Activated CD8-positive, alpha-beta T cell treated with anti-CD3 and anti-CD28 coated beads for 36 hours (primary cell): ENCODE measurements around the gene MOCS3. TPM values are rescaled to one million over a fixed set of nuclear protein-coding genes. Genes with fewer than 3 reads are reported as not detected.

Experiments used
- ATAC-seq: fragments of 200-7000 bp; cut with Tn5 transposase; one replicate; pipeline ENCODE4 v1.10.0; 2021; ENCODE audit warnings: mild to moderate bottlenecking, moderate library complexity
- CTCF ChIA-PET: fragments of 350-600 bp; sonication (Branson Sonifier 250); formaldehyde crosslinking; loops from one replicate; lab custom pipeline; 2021; ENCODE audit warnings: antibody characterized with exemption; lab: Charles Lee
- POLR2A ChIA-PET: fragments of 350-600 bp; sonication (Branson Sonifier 250); formaldehyde crosslinking; loops from one replicate; lab custom pipeline; 2021; ENCODE audit warnings: antibody characterized with exemption; lab: Charles Lee
- DNase-seq: peaks from one replicate; pipeline ENCODE4 v3.0.0-alpha.2; 2020
- H3K27ac Mint-ChIP-seq: one replicate; pipeline ENCODE4 v1.8.0; 2021; ENCODE audit warnings: mild to moderate bottlenecking, mixed read lengths
- H3K27me3 Mint-ChIP-seq: one replicate; pipeline ENCODE4 v1.8.0; 2021; ENCODE audit warnings: mixed read lengths
- H3K36me3 Mint-ChIP-seq: one replicate; pipeline ENCODE4 v1.8.0; 2021; ENCODE audit warnings: low read depth, mixed read lengths
- H3K4me1 Mint-ChIP-seq: one replicate; pipeline ENCODE4 v1.8.0; 2021; ENCODE audit warnings: low read depth, mixed read lengths
- H3K4me3 Mint-ChIP-seq: one replicate; pipeline ENCODE4 v1.8.0; 2021; ENCODE audit warnings: mild to moderate bottlenecking, moderate library complexity, mixed read lengths
- H3K9me3 Mint-ChIP-seq: one replicate; pipeline ENCODE4 v1.8.0; 2021; ENCODE audit warnings: mixed read lengths
- CTCF ChIP-seq: fragments of 200-600 bp; IDR thresholded peaks from one replicate; pipeline ENCODE4 v1.8.0; 2022; ENCODE audit warnings: antibody characterized with exemption, mild to moderate bottlenecking
- intact Hi-C: fragments of 100-400 bp; cut with micrococcal nuclease; formaldehyde crosslinking; loops from one replicate; pipeline ENCODE4 v1.10.0; 2022
- total RNA-seq, 2 experiments: library from RNA; stranded (reverse); gene quantifications; one replicate each; pipeline ENCODE4 v1.2.3, GENCODE V29; 2021

The MOCS3 gene
- total RNA-seq, 2 experiments from 2014 or later = 4.6 TPM

GRCh38 chr20:51005214-51005613 lies 46.6 kb downstream of the MOCS3 start:
- POLR2A ChIA-PET = no interaction called here
- Mint-ChIP-seq H3K36me3 (no peaks in the 10 kb centered on the region), H3K9me3 (no peaks in the 10 kb centered on the region), H3K27me3 (peaks cover 15% of the 10 kb centered on the region), H3K4me1 (no peaks in the 10 kb centered on the region), H3K4me3 (no peak overlapping the region), H3K27ac (no peak overlapping the region)
- no peak for TF ChIP-seq CTCF
- CTCF ChIA-PET = interaction anchor here (2.2 kb wide), 1 partner anchor 10 kb away, joined by 12 read pairs; no protein-coding TSS in a partner anchor
- DNase-seq = no peak
- ATAC-seq = no peak
- intact Hi-C loops = no loop called here

GRCh38 chr20:51008718-51009117 lies 50.1 kb downstream of the MOCS3 start:
- TF ChIP-seq CTCF = no peak
- no peak for DNase-seq
- Mint-ChIP-seq H3K9me3 (no peaks in the 10 kb centered on the region), H3K27ac (no peak overlapping the region), H3K4me3 (no peak overlapping the region), H3K36me3 (no peaks in the 10 kb centered on the region), H3K4me1 (no peaks in the 10 kb centered on the region), H3K27me3 (peaks cover 12% of the 10 kb centered on the region)
- ATAC-seq = no peak
- ChIA-PET CTCF (no interaction called here), POLR2A (no interaction called here)
- intact Hi-C loops = no loop called here

GRCh38 chr20:51009303-51010042 lies 50.9 kb downstream of the MOCS3 start:
- Mint-ChIP-seq H3K4me3 (no peak overlapping the region), H3K27me3 (peaks cover 18% of the 10 kb centered on the region), H3K27ac (no peak overlapping the region), H3K36me3 (no peaks in the 10 kb centered on the region), H3K4me1 (no peaks in the 10 kb centered on the region), H3K9me3 (no peaks in the 10 kb centered on the region)
- intact Hi-C loops = no loop called here
- DNase-seq (no peak), ATAC-seq (no peak)
- ChIA-PET CTCF (no interaction called here), POLR2A (no interaction called here)
- no peak for TF ChIP-seq CTCF

GRCh38 chr20:51010043-51010365 lies 51.4 kb downstream of the MOCS3 start:
- CTCF ChIA-PET = no interaction called here
- intact Hi-C loops = no loop called here
- POLR2A ChIA-PET = no interaction called here
- ATAC-seq (no peak), DNase-seq (no peak)
- no peaks in the 10 kb centered on the region for H3K36me3 Mint-ChIP-seq
- H3K9me3 Mint-ChIP-seq = no peaks in the 10 kb centered on the region
- H3K4me3 Mint-ChIP-seq = no peak overlapping the region
- no peaks in the 10 kb centered on the region for H3K4me1 Mint-ChIP-seq
- TF ChIP-seq CTCF = no peak
- H3K27me3 Mint-ChIP-seq = peaks cover 21% of the 10 kb centered on the region
- H3K27ac Mint-ChIP-seq = no peak overlapping the region

GRCh38 chr20:51010932-51011331 lies 52.3 kb downstream of the MOCS3 start:
- ChIA-PET CTCF (no interaction called here), POLR2A (no interaction called here)
- DNase-seq (no peak), ATAC-seq (no peak)
- Mint-ChIP-seq H3K27me3 (peaks cover 20% of the 10 kb centered on the region), H3K4me1 (no peaks in the 10 kb centered on the region), H3K4me3 (no peak overlapping the region), H3K9me3 (no peaks in the 10 kb centered on the region), H3K27ac (no peak overlapping the region), H3K36me3 (no peaks in the 10 kb centered on the region)
- TF ChIP-seq CTCF = no peak
- intact Hi-C loops = no loop called here
